ENCODE measurements around the gene LCE1A.

LCE1A gene, protein sequence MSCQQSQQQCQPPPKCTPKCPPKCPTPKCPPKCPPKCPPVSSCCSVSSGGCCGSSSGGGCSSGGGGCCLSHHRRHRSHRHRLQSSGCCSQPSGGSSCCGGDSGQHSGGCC

DNA sequence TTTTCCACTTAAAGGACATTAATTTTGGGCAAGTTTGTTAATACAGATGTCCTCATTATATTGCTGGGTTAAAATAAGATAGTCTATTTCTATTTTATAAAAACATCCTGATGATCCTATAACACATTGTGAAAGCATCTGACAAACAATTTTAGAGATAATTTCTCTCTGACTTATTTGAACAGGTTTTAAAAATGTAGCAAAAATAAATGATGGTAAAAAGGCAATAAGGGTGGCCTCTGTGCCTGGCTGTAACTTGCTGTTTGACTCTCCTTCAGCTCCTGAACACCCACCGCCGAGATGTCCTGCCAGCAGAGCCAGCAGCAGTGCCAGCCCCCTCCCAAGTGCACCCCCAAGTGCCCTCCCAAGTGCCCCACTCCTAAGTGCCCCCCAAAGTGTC lies at the start of gene LCE1A:
Gene LCE1A, plus strand, starts transcription at position 301 of the 400 bp plus-strand sequence. Its CDS starts 0 bp downstream, at position 301.
- DNase-seq (ENCODE audit: low read depth), result no peak
- TF ChIP-seq, protein P1, sequence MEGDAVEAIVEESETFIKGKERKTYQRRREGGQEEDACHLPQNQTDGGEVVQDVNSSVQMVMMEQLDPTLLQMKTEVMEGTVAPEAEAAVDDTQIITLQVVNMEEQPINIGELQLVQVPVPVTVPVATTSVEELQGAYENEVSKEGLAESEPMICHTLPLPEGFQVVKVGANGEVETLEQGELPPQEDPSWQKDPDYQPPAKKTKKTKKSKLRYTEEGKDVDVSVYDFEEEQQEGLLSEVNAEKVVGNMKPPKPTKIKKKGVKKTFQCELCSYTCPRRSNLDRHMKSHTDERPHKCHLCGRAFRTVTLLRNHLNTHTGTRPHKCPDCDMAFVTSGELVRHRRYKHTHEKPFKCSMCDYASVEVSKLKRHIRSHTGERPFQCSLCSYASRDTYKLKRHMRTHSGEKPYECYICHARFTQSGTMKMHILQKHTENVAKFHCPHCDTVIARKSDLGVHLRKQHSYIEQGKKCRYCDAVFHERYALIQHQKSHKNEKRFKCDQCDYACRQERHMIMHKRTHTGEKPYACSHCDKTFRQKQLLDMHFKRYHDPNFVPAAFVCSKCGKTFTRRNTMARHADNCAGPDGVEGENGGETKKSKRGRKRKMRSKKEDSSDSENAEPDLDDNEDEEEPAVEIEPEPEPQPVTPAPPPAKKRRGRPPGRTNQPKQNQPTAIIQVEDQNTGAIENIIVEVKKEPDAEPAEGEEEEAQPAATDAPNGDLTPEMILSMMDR (IDR thresholded peaks at IDR 0.05; ENCODE audit: low read length, missing control alignments), result no peak
- no peak within 1 kb of the TSS for H3K4me3 ChIP-seq (replicated peaks; ENCODE audit: low read depth, low read length)

DNA sequence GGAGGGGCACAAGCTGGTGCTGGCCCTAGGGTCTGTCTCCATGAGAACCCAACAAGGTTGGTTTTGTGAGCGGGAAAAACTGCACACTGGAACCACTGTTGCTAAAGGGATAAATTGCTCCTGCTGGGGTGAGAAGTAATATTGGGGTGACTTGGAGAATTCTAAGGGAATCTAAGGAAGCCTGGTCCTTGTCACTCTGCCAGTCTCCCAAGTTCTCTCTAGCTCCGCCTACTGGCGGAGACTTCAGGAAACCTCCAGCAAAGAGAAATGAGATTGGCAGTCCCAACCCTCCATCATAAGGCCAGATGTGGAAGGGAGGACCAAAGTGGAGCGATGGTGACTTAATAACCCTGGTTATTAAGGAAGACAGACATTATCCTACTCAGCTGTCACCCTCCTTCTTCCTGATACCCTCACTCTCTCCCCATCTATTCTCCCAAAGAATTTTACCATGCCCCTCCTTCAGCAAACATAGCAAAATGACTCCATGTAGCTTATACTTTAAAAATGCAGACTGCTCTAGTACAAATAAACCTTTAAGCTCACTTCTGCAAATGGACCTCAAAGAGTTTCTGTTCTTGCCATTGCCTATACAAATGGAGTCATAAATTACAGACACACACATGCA lies 49.6 kb upstream of the LCE1A start:
- DNase-seq (ENCODE audit: low read depth), result no peak
- H3K4me3 ChIP-seq (replicated peaks; ENCODE audit: low read depth, low read length), result no peak overlapping the region
- TF ChIP-seq, protein P1 (IDR thresholded peaks at IDR 0.05; ENCODE audit: low read length, missing control alignments), result no peak

DNA sequence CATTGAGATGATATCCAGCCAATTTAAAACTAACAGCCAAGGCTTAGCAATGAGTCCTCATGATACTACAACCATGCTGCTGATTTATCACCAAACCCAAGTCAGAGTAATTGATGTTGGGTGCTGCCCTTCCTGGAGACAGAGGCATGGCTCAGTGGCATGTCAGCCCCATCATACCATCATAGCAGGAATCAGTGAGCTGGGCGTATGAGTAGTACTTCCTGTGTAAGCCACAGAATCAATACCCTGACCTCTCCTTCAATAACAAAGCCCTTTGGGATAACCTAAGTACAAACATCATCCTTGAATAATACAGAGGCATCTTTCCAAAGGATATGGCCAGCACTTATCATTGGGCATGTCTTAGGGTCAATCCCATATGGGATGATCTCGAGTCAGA lies 44.2 kb upstream of the LCE1A start:
- DNase-seq (ENCODE audit: low read depth), result no peak
- H3K4me3 ChIP-seq (replicated peaks; ENCODE audit: low read depth, low read length), result no peak overlapping the region
- TF ChIP-seq, protein P1 (IDR thresholded peaks at IDR 0.05; ENCODE audit: low read length, missing control alignments), result no peak

DNA sequence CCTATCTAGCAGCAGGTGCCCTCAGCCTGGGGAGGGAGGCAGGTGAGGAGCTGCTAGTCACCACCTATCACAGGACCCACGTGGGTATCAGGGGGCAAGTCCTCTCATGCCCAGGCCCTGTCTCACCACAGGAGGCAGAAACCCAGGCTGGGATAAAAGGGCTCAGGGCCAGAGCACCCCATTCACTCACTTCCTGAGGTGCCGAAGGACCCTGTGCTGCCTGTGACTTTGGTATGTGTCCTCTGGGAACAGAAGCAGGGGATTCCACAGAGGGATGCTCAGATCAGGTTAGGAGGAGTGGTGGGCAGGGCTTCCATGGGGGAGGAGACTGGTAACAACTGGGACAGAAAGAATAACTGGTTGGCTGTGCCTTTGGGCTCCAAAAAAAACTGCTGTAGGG lies 41.2 kb upstream of the LCE1A start, which contains the start of gene LCE1E:
Gene LCE1E, plus strand, starts transcription at position 181 of the 400 bp plus-strand sequence. CDS start 1,043 bp downstream, outside the sequence.
- DNase-seq (ENCODE audit: low read depth), result no peak
- no peak within 1 kb of the TSS for H3K4me3 ChIP-seq (replicated peaks; ENCODE audit: low read depth, low read length)
- TF ChIP-seq, protein P1 (IDR thresholded peaks at IDR 0.05; ENCODE audit: low read length, missing control alignments), result no peak

DNA sequence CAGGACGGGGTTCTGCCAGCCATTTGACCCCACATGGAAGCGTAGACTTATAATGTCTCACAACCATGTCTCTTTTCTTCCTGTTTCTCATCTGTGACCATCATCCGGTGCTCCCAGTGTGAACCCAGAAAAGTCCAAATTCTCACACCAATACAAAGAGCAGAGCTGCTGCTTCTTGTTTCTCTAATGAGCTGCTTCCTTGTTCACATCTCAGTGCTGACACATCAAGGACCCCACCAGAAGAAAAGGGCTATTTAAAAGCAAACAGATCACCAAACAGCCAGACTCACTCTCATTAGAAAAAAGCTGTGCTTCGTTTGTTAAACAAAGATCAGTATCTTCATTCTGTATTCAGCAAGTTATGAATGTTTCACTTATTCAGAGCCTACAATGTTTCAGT lies 31.6 kb upstream of the LCE1A start:
- DNase-seq (ENCODE audit: low read depth), result no peak
- no peak overlapping the region for H3K4me3 ChIP-seq (replicated peaks; ENCODE audit: low read depth, low read length)
- TF ChIP-seq, protein P1 (IDR thresholded peaks at IDR 0.05; ENCODE audit: low read length, missing control alignments), result no peak

DNA sequence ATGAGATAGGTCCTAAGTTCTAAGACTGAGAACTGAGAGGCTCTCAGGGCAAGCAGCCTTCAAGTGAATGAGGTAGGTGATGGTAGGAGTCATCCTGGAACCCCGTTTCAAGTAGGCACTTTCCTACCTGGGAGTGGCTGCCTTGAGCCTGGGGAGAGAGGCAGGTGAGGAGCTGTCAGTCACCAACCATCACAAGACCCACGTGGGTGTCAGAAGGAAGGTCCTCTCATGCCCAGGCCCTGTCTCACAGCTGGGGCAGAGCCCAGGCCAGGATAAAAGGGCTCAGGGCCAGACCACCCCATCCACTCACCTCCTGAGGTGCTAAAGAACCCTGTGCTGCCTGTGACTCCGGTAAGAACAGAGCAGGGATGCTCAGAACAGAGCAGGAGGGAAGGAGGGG lies 30.9 kb upstream of the LCE1A start, which contains the start of gene LCE1D:
Gene LCE1D, plus strand, starts transcription at position 301 of the 400 bp plus-strand sequence. CDS start 1,074 bp downstream, outside the sequence.
- no peak for DNase-seq (ENCODE audit: low read depth)
- H3K4me3 ChIP-seq (replicated peaks; ENCODE audit: low read depth, low read length), result no peak within 1 kb of the TSS
- TF ChIP-seq, protein P1 (IDR thresholded peaks at IDR 0.05; ENCODE audit: low read length, missing control alignments), result no peak
